IPS-11a (cell line): ENCODE data around the gene GJB4.

Experiments
- H3K4me3 ChIP-seq: one replicate; pipeline ENCODE4 v1.5.1; 2013; ENCODE audit warnings: low read depth, low read length, control low read depth

The GJB4 gene

DNA sequence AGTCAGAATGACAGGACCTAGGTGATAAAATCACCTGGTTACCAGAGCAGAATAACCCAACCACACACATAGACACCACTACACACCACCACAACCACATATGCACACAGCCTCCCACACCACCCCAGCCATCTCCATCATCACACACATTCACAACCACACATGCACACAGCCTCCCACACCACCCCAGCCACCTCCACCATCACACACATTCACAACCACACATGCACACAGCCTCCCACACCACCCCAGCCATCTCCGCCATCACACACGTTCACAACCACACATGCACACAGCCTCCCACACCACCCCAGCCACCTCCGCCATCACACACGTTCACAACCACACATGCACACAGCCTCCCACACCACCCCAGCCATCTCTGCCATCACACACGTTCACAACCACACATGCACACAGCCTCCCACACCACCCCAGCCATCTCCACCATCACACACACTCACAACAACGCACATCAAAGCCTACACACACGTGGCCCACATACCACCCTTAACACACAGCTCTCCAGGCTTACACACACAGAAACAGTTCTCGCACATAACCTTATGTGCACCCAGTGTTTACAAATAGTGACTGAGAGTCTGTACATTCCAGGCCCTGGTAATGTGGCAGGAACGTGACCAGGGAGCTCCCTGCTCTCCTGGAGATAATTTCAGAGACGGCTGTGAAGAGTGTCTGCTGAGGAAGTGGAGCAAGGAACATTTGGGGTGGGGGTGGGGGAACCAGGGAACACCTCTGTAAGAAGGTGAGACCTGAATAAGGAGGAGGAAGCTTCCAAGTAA is 18.2 kb downstream of the GJB4 start:
- H3K4me3 ChIP-seq: no peak overlapping the region

DNA sequence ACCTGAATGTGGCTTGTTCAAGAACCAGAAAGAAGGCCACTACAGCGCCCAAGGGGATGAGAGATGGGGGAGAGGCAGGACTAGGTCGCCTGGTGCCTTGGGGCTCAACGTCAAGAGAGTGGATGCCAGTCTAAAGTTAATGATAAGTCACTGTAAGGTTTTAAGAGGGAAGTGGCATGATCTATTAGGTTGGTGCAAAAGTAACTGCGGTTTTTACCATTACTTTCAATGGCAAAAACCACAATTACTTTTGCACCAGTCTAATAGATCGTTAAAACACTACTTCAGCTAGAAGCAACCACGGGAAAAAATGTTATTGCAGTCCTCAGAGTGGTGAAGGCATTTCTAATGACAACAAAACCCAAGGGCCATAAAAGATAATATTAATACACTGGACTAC is 18.8 kb downstream of the GJB4 start:
- H3K4me3 ChIP-seq: no peak overlapping the region

GRCh38 chr1:34779005-34779404 is 19.5 kb downstream of the GJB4 start:
- no peak overlapping the region for H3K4me3 ChIP-seq

GRCh38 chr1:34779526-34779925 is 20.0 kb downstream of the GJB4 start:
- no peak overlapping the region for H3K4me3 ChIP-seq

DNA sequence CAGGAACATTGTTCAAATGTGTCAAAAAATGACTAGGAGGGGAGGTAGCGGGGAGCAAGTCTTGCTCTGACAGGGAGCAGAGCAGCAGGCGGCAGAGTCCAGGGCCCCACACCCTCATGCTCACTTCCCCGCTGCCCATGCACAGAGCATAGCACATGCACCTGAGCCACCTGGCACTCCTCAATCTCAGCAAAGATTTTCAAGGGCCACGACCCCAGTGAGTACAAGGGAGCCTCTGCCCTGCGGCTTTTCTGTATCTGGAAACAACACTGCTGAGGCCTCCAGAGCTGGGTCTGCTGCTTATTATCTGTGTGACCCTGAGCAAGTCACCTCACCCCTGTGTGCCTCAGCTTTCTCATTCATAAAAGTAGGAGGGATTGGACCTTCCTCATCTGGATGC is 20.4 kb downstream of the GJB4 start:
- no peak overlapping the region for H3K4me3 ChIP-seq

DNA sequence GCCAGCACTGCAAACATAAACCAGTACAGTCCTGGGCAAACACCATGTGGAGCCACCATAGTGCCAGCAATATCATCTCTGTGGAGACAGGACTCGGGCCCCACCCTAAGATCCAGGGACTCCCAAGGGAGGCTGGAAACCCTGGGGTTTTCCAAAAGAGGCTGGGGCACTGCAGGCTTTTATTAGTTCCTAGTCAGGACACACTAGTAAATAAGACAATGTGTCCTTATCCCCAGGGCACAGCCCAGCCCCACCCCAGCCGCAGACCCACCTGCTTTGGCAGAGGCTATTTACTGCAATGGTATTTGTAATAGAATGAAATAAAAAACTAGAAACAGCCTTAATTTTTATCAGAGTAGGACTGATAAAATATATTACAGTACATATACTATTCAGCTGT is 21.0 kb downstream of the GJB4 start:
- H3K4me3 ChIP-seq: no peak overlapping the region

- H3K4me3 ChIP-seq: peak within 1 kb of the TSS; percentile 63
Observed at GRCh38 chr1:34781071-34781843, 21.7 kb downstream of the GJB4 start, which contains the start of gene GJB3. GJB3 (plus strand) TSS chr1:34781214; CDS start chr1:34784763, 3,549 bp downstream.

DNA sequence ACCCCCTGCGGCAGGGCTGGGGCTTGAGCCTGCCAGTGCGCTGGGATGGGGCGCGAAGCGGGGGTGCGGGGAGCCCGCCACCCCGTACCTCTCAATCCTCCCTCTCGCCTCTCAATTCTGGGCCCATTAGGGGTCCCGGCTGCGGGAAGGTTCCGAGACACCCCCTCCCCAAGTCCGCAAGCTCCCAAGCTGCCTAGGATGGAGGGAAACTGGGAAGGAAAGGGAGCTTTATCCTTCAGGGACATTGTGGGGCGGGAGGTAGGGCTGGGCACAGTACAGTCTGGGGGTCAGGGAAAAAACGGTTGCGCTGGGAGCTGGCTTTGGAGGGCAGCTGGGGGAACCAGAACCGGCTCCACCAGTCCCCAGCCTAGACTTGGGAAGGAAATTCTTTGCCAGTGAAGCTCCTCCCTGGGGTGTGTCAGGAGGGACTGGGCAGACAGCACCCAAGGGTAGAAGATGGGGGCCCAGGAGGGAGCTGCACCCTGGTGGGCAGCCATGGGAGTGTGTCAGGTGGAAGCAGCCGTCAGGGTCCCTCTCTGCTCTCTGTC is 22.4 kb downstream of the GJB4 start:
- peak overlapping the region; percentile 63 for H3K4me3 ChIP-seq

DNA sequence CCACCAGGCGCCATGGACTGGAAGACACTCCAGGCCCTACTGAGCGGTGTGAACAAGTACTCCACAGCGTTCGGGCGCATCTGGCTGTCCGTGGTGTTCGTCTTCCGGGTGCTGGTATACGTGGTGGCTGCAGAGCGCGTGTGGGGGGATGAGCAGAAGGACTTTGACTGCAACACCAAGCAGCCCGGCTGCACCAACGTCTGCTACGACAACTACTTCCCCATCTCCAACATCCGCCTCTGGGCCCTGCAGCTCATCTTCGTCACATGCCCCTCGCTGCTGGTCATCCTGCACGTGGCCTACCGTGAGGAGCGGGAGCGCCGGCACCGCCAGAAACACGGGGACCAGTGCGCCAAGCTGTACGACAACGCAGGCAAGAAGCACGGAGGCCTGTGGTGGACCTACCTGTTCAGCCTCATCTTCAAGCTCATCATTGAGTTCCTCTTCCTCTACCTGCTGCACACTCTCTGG is 25.2 kb downstream of the GJB4 start:
- H3K4me3 ChIP-seq: no peak overlapping the region

- no peak overlapping the region for H3K4me3 ChIP-seq
Observed at GRCh38 chr1:34785231-34785874, 25.8 kb downstream of the GJB4 start.

- H3K4me3 ChIP-seq: no peak overlapping the region
Observed at GRCh38 chr1:34785875-34786470, 26.4 kb downstream of the GJB4 start.

DNA sequence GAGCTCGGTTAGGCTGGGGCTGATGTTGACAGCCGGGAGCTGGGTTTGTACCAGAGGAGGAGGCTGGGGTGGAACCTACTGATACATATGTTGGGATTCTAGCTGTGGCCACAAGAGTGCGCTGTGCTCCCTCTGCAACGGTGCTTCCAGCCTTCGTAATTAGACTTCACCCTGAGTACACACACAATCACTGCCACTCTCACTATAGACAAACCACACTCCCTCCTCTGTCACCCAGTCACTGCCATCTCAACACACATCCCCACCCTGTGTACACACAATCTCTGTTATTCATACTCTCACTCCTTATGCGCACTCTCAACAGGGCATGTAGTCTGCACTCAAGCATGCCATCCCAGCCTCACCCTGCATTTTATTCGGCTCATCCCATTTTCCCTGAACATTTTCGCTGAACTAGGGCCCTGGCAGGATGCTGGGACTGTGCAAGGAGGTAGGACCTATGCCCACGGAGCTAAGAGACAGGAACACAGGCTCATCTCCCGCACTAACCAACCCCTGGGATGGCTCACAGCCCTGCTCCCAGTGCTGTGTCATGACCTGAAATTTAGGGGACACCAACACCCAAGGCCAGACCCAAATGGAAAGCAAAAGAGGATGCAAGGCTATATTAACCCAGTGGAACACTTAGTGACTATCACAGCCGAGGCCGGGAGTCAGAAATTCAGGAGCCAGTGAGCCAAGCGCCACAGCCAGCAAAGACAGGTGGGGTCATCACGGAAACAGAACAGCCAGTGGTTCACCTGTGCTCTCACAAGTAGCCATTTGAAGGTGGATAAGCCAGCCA is 27.2 kb downstream of the GJB4 start:
- H3K4me3 ChIP-seq: no peak overlapping the region

- H3K4me3 ChIP-seq: no peak overlapping the region
Observed at GRCh38 chr1:34787461-34788420, 28.2 kb downstream of the GJB4 start.

DNA sequence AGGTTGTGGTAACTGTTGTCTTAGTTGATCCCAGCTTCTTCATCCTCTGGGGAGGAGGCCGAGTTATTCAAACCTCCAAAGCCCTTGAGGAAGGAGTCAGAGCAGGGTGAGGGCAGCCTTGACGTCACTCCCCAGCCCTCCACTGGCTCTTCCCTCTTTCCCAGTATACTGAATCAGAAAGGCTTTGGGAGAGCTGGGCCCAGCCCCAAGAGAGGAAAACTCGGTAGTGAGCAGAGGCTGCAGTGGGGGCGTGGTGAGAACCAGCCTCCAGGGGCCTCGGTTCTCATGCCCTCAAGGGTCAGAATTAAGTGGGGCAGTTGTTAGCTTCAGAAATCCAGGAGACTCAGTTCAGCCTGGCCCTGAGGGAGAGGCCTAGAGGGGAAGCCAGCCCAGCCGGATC is 31.4 kb downstream of the GJB4 start:
- H3K4me3 ChIP-seq: no peak overlapping the region

- H3K4me3 ChIP-seq: peak overlapping the region; percentile 29
Observed at GRCh38 chr1:34792424-34792823, 32.9 kb downstream of the GJB4 start.

GRCh38 chr1:34792868-34793727 is 33.6 kb downstream of the GJB4 start, which contains the start of gene GJA4:
GJA4 (plus strand) TSS chr1:34792999; CDS start chr1:34794214, 1,215 bp downstream.
- peak within 1 kb of the TSS; percentile 29 for H3K4me3 ChIP-seq

DNA sequence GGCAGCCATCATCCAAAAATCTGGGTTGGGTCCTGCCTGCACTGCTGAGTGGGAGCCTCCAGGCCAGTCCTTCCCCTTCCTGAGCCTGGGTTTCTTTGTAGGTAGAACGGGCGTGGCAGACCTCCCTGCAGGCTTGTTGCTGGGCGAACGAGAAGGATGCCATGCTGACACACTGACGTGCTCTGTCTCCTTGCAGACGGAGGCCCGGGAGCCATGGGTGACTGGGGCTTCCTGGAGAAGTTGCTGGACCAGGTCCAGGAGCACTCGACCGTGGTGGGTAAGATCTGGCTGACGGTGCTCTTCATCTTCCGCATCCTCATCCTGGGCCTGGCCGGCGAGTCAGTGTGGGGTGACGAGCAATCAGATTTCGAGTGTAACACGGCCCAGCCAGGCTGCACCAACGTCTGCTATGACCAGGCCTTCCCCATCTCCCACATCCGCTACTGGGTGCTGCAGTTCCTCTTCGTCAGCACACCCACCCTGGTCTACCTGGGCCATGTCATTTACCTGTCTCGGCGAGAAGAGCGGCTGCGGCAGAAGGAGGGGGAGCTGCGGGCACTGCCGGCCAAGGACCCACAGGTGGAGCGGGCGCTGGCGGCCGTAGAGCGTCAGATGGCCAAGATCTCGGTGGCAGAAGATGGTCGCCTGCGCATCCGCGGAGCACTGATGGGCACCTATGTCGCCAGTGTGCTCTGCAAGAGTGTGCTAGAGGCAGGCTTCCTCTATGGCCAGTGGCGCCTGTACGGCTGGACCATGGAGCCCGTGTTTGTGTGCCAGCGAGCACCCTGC is 34.7 kb downstream of the GJB4 start:
- no peak overlapping the region for H3K4me3 ChIP-seq
